Middle frontal gyrus (tissue), 1 donor: ENCODE data around the gene MOB1A.
"Not testable (repeated sequence)": the region's sequence is repeated elsewhere in the genome, so short reads cannot be mapped to it uniquely, and the experiment has no call there.

Source experiments
- DNase-seq: peaks from one replicate; pipeline ENCODE4 v3.0.0-alpha.2; 2015; ENCODE audit warnings: low spot score; ENCODE audit errors: extremely low spot score

The MOB1A gene

GRCh38 chr2:74198461-74199274 lies 20.0 kb upstream of the MOB1A start, which contains the start of gene MTHFD2:
Gene MTHFD2 (plus strand): TSS chr2:74198615. CDS start chr2:74198642, 27 bp downstream.
- peak; percentile 76 for DNase-seq

- no peak for DNase-seq
Measured at GRCh38 chr2:74198023-74198460, 19.4 kb upstream of the MOB1A start.

- no peak for DNase-seq
Measured at GRCh38 chr2:74197049-74197448, 18.4 kb upstream of the MOB1A start.

- DNase-seq = no peak
Measured at GRCh38 chr2:74194799-74195198, 16.1 kb upstream of the MOB1A start.

- no peak for DNase-seq
Measured at GRCh38 chr2:74191596-74192380, 13.1 kb upstream of the MOB1A start.

GRCh38 chr2:74188696-74189095 lies 10.0 kb upstream of the MOB1A start:
- no peak for DNase-seq

- no peak for DNase-seq
Measured at GRCh38 chr2:74188018-74188601, 9.4 kb upstream of the MOB1A start.

- DNase-seq = not testable (repeated sequence)
Measured at GRCh38 chr2:74186706-74187105, 8.0 kb upstream of the MOB1A start.

GRCh38 chr2:74186038-74186437 lies 7.4 kb upstream of the MOB1A start:
- no peak for DNase-seq

- DNase-seq = no peak
Measured at GRCh38 chr2:74183878-74184277, 5.2 kb upstream of the MOB1A start.

GRCh38 chr2:74181739-74182138 lies 3.1 kb upstream of the MOB1A start:
- DNase-seq = no peak

GRCh38 chr2:74179063-74179865 lies 585 bp upstream of the MOB1A start:
- DNase-seq = no peak

- no peak for DNase-seq
Measured at GRCh38 chr2:74177696-74178095, 983 bp downstream of the MOB1A start.

- no peak for DNase-seq
Measured at GRCh38 chr2:74174909-74175308, 3.8 kb downstream of the MOB1A start.

GRCh38 chr2:74168739-74169138 lies 9.9 kb downstream of the MOB1A start:
- no peak for DNase-seq

- no peak for DNase-seq
Measured at GRCh38 chr2:74164761-74165160, 13.9 kb downstream of the MOB1A start.

GRCh38 chr2:74162951-74163350 lies 15.7 kb downstream of the MOB1A start:
- no peak for DNase-seq

- no peak for DNase-seq
Measured at GRCh38 chr2:74155830-74156229, 22.8 kb downstream of the MOB1A start.

- DNase-seq = no peak
Measured at GRCh38 chr2:74152954-74153353, 25.7 kb downstream of the MOB1A start.

GRCh38 chr2:74149570-74150319 lies 28.9 kb downstream of the MOB1A start:
- no peak for DNase-seq

GRCh38 chr2:74149247-74149525 lies 29.5 kb downstream of the MOB1A start:
- no peak for DNase-seq
